HCT116 (cell line): ENCODE measurements around the gene SHISAL1.

Experiments
- CTCF ChIP-seq, 3 experiments: fragments of 200-600 bp in 1 of 3; sonication (generic) in 1 of 3; IDR thresholded peaks in 2 of 3; conservative IDR thresholded peaks in 1 of 3; 2 replicates each; pipeline ENCODE4 v1.5.1; 2012 to 2017; ENCODE audit warnings: low read depth in 2 of 3, low read length in 2 of 3, antibody characterized with exemption in 1 of 3, borderline replicate concordance in 1 of 3, control low read depth in 1 of 3, mild to moderate bottlenecking in 1 of 3, mixed read lengths in 1 of 3, mixed run types in 1 of 3, moderate library complexity in 1 of 3; ENCODE audit not compliant: insufficient read depth in 1 of 3
- JUND ChIP-seq: IDR thresholded peaks from 2 replicates; pipeline ENCODE4 v1.6.1; 2012
- POLR2A ChIP-seq: IDR thresholded peaks from 2 replicates; pipeline ENCODE4 v1.7.0; 2011; ENCODE audit warnings: borderline replicate concordance; ENCODE audit not compliant: insufficient read depth, insufficient read length; ENCODE audit errors: extremely low read depth
- RAD21 ChIP-seq: IDR thresholded peaks from 2 replicates; pipeline ENCODE4 v1.6.1; 2012; ENCODE audit warnings: low read depth, mild to moderate bottlenecking
- SP1 ChIP-seq: IDR thresholded peaks from 2 replicates; pipeline ENCODE4 v1.6.1; 2012; ENCODE audit warnings: low read depth
- YY1 ChIP-seq: IDR thresholded peaks from 2 replicates; pipeline ENCODE4 v1.6.1; 2011; ENCODE audit warnings: low read length, low read depth, moderate library complexity, mild to moderate bottlenecking; ENCODE audit not compliant: insufficient replicate concordance; ENCODE audit errors: extremely low read depth

GRCh38 chr22:44206696-44207095 is 106.1 kb downstream of the SHISAL1 start:
- TF ChIP-seq RAD21 (no peak), CTCF (IDR thresholded peaks at IDR 0.05 in 2 of 3, conservative IDR thresholded peaks at IDR 0.05 in 1 of 3; ENCODE audit: borderline replicate concordance in 1 of 3, insufficient read depth in 1 of 3, low read depth in 2 of 3, low read length in 2 of 3) (no peak), POLR2A (no peak), JUND (no peak), SP1 (no peak), YY1 (no peak)
